GM19455 (cell line): ENCODE data around the gene PIP4K2A.

Experiments used
- ATAC-seq: cut with Tn5 transposase; IDR thresholded peaks from one replicate; pipeline ENCODE4 v1.9.1; 2021; ENCODE audit not compliant: unreplicated experiment

PIP4K2A gene

GRCh38 chr10:22622242-22622806, 92.1 kb downstream of the PIP4K2A start:
- no peak for ATAC-seq

GRCh38 chr10:22621726-22622125, 92.7 kb downstream of the PIP4K2A start:
- ATAC-seq, result no peak

- no peak for ATAC-seq
Measured at GRCh38 chr10:22620929-22621328, 93.4 kb downstream of the PIP4K2A start.

- ATAC-seq, result no peak
Measured at GRCh38 chr10:22620140-22620857, 94.1 kb downstream of the PIP4K2A start.

GRCh38 chr10:22619101-22619500, 95.3 kb downstream of the PIP4K2A start:
- ATAC-seq, result no peak

GRCh38 chr10:22618078-22618785, 96.1 kb downstream of the PIP4K2A start:
- ATAC-seq, result no peak

- no peak for ATAC-seq
Measured at GRCh38 chr10:22617516-22617915, 96.9 kb downstream of the PIP4K2A start.

- no peak for ATAC-seq
Measured at GRCh38 chr10:22617051-22617450, 97.3 kb downstream of the PIP4K2A start.

- ATAC-seq, result peak; percentile 84
Measured at GRCh38 chr10:22615819-22616499, 98.4 kb downstream of the PIP4K2A start.

- ATAC-seq, result no peak
Measured at GRCh38 chr10:22615101-22615500, 99.3 kb downstream of the PIP4K2A start.

GRCh38 chr10:22613011-22613410, 101.4 kb downstream of the PIP4K2A start:
- ATAC-seq, result no peak

GRCh38 chr10:22612318-22612717, 102.1 kb downstream of the PIP4K2A start:
- no peak for ATAC-seq

GRCh38 chr10:22611425-22612115, 102.8 kb downstream of the PIP4K2A start:
- no peak for ATAC-seq

- no peak for ATAC-seq
Measured at GRCh38 chr10:22610610-22611009, 103.8 kb downstream of the PIP4K2A start.

- no peak for ATAC-seq
Measured at GRCh38 chr10:22609719-22610465, 104.5 kb downstream of the PIP4K2A start.

GRCh38 chr10:22609251-22609650, 105.1 kb downstream of the PIP4K2A start:
- no peak for ATAC-seq

- no peak for ATAC-seq
Measured at GRCh38 chr10:22607261-22607660, 107.1 kb downstream of the PIP4K2A start.

- peak; percentile 98 for ATAC-seq
Measured at GRCh38 chr10:22606164-22606614, 108.2 kb downstream of the PIP4K2A start.

- ATAC-seq, result no peak
Measured at GRCh38 chr10:22605168-22605567, 109.2 kb downstream of the PIP4K2A start.
